Measurements from ENCODE around the gene SCN2A.
A peak's percentile ranks its signal among the peaks of the same experiment; 100 is the strongest.
"Not testable (repeated sequence)": the region's sequence is repeated elsewhere in the genome, so short reads cannot be mapped to it uniquely, and the experiment has no call there.

Gene SCN2A

GRCh38 chr2:165328272-165328671 lies 89.1 kb downstream of the SCN2A start:
- DNase-seq (ENCODE audit: low spot score), result no peak

DNA sequence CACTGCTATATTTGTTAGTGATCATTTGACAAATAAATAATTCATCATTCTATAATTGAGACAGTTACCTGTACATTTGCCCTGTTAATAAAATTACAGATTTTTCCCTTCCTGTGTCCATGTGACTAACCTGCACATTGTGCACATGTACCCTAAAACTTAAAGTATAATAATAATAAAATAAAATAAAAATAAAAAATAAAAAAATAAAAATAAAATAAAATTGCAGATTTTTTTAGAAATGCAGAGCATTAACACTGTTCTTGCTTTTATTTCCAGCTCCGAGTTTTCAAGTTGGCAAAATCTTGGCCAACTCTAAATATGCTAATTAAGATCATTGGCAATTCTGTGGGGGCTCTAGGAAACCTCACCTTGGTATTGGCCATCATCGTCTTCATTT lies 105.1 kb downstream of the SCN2A start:
- DNase-seq (ENCODE audit: low spot score), result not testable (repeated sequence)

GRCh38 chr2:165348441-165348840 lies 109.2 kb downstream of the SCN2A start:
- DNase-seq (ENCODE audit: low spot score), result no peak

GRCh38 chr2:165349181-165349580 lies 110.0 kb downstream of the SCN2A start:
- DNase-seq (ENCODE audit: low spot score), result no peak

DNA sequence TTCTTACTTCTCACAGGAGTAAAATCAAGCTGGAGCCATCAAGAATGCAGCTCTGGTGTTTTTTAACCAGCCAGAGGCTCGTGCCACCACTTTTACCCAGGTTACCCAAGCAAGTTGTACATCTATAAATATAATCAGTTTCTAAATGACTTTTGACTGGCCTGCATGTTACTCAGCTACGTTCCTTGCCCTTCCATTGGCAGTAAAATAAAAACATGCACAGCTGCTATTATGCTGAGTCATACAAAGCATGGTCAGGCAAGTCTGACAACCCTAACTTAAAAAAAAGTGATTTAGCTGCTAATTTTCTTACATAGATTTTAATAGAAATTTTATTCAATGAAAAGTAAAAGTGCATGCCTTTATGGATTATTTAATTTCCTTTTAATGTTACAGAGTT lies 118.5 kb downstream of the SCN2A start:
- no peak for DNase-seq (ENCODE audit: low spot score)

DNA sequence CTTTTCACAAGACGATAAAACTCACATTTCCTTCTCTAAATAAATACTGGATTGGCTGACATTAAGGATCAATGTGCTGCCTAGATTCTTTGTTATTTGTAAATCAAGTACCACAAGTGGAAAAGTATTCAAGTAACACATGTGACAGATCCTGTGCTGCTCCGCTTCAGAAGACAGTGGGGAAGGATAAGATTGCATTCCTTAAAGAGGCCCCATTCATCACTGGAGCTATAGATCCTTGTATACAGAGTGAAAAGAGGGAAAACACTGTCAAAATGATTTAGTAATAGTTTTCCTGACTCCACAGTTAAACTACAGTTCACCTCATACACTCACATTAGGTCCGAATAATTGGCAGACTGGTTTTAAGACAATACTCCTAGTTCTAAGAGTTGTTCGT lies 122.3 kb downstream of the SCN2A start:
- DNase-seq (ENCODE audit: low spot score), result no peak

DNA sequence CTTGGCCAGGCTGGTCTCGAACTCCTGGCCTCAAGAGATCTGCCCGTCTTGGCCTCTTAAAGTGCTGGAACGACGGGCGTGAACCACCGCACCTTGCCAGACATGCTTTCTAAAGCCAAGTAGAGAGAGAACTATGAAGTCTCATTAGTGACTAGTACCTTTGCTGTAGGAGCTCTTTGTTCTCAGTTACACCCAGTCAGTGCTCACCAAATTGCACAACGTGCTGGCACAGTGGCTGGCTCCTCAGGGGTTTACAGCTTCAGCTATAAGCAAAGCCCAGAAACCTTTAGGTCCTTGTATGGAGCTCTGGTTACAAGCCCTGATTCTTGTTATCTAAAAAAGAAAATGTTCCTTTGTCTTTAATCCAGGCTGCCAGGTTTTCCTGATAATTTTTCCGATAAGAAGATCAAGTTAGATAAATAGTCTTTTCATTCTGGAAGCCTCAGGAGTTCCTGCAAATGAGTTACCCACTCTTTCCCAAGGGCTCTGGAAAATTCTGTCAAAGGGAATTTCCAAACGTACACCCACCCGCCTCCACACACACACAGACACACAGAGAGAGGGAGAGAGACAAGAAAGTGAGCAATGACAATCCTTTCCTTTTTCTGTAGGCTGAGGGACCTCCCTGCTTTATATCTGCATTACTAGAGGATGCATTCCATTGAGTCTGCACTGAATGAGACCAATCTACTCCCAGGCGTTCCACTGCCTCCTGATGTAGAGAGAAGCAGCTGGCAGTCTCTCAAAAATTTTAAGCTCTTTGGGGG lies 130.1 kb downstream of the SCN2A start:
- no peak for DNase-seq (ENCODE audit: low spot score)

- DNase-seq (ENCODE audit: low spot score), result no peak
Observed at GRCh38 chr2:165369898-165370296, 130.7 kb downstream of the SCN2A start.

GRCh38 chr2:165371356-165371755 lies 132.1 kb downstream of the SCN2A start:
- no peak for DNase-seq (ENCODE audit: low spot score)

- no peak for DNase-seq (ENCODE audit: low spot score)
Observed at GRCh38 chr2:165373278-165374010, 134.2 kb downstream of the SCN2A start.

GRCh38 chr2:165376571-165376975 lies 137.4 kb downstream of the SCN2A start:
- no peak for DNase-seq (ENCODE audit: low spot score)

GRCh38 chr2:165382362-165382761 lies 143.1 kb downstream of the SCN2A start:
- DNase-seq (ENCODE audit: low spot score), result no peak

GRCh38 chr2:165390875-165391274 lies 151.7 kb downstream of the SCN2A start:
- no peak for DNase-seq (ENCODE audit: low spot score)

- no peak for DNase-seq (ENCODE audit: low spot score)
Observed at GRCh38 chr2:165391791-165392190, 152.6 kb downstream of the SCN2A start.

DNA sequence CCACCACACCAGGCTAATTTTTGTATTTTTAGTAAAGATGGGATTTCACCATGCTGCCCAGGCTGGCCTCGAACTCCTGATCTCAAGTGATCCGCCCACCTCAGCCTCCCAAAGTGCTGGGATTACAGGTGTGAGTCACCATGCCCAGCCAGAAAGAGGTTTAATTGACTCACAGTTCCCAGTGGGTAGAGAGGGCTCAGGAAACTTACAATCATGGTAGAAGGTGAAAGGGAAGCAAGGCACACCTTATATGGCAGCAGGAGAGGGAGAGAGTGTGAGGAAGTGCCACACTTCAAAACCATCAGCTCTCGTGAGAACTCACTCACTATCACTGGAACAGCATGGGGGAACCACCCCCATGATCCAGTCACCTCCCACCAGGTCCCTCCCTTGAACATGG lies 159.4 kb downstream of the SCN2A start:
- not testable (repeated sequence) for DNase-seq (ENCODE audit: low spot score)

DNA sequence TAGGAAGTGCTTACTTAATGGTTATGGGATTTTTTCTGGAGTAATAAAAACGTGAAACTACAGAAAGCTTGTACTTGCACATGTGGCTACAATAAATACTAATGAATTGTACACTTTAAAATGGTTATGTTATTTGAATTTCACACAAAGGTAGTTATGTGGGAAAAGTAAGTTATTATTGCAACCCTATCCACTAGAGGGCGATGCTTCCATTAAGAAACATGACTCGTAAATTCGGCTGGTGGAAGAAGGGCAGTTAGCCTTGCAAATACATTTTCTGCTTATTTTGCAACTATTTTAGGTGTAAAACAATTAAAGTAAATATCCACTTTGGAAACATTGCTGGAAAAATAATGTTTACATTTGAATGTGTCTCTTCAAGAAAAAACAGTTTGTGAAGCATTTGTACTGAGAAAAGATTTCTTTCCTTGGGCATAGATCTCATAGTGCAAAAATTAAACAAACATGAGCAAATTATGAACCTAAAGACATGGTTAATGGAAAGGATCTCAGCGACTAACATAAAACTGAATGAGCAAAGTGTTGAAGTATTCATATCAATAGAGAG lies 162.2 kb downstream of the SCN2A start:
- DNase-seq (ENCODE audit: low spot score), result peak; percentile 49

DNA sequence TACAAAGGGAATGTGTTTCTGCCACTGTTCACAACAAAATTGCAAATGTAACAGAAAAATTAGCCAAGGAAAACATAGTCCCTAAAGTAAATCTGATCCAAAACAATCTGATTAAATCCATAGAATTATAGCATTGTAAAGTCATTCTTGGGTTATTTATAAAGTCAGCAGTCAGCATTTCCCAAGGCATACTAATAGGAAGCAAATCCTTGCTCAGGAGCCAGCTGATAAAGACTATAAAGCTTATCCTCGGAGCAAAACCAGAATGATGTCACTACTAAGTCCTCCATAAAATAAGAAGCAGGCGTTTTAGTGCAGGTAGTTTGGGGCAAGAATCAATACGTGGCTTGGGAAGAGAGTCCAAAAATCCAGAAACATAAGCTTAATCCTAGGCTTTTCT lies 162.9 kb downstream of the SCN2A start:
- no peak for DNase-seq (ENCODE audit: low spot score)

DNA sequence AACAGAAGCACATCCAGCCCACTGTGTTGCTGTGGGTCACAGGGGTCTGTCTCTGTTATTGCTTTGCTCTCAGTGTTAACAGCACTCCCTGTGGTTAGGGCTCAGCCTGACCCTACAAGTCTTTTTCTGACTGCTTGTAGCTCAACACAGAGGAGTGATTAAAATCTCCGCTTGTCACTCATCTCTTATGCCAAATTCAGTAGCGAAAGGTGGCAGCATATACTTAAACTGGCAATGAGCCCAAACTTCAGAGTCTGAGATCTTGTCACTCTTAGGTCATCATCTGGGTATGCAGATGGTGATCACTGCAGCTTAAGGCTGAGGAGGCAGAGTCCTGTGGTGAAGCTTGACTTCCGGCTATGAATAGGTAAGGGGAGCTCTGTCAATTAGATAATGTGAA lies 167.0 kb downstream of the SCN2A start:
- no peak for DNase-seq (ENCODE audit: low spot score)

DNA sequence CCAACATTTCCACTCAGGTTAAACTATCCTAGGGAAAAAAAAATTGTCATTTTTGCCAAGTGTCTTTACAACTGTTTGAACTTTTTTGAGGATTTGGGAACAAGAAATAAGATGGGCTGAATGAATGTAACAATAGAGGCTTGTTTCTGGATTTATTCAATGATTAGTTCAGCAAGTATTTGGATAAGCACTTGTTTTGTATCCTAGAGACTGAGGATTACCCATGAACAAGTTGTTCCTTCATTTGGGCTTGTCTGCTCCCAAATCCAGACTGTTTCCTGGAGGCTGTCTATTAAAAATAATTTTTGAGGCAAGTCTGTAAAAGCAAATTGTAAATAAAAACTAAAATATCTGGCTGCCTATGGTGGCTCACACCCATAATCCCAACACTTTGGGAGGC lies 168.3 kb downstream of the SCN2A start:
- DNase-seq (ENCODE audit: low spot score), result no peak

DNA sequence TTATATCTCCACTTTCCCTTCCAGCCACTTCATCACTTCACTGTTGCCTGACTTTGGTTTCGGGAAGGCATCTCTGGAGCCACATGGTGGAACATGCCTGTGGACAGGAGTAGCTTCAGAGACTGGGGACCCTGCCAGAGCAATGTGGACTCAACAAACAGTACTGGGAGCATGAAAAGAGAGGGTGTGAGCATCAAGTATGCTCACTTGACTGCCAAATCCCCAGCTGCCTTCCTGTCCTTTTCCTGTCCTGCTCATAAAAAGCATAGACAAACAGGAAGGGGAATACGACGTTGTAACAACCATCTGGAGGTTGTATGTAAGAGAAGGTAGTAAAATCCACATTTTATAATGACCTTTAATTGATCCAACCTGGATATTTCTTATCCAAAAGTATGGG lies 169.0 kb downstream of the SCN2A start:
- DNase-seq (ENCODE audit: low spot score), result no peak

GRCh38 chr2:165410276-165410675 lies 171.1 kb downstream of the SCN2A start:
- no peak for DNase-seq (ENCODE audit: low spot score)

DNA sequence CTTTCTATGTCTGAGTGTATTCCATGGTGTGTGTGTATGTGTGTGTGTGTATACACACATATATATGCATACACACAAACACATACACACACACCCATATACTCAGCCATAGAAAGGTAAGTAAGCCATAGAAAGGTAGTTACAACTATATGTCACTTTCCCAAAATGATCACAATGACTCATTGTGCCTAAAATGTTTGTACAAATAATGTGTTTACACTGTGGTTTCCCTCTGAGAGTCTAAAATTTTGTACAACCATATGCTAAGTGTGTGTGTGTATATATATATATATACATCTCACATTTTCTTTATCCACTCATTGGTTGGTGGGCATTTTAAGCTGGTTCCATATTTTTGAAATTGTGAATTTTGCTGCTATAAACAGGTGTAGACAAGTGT lies 175.0 kb downstream of the SCN2A start:
- DNase-seq (ENCODE audit: low spot score), result no peak

DNA sequence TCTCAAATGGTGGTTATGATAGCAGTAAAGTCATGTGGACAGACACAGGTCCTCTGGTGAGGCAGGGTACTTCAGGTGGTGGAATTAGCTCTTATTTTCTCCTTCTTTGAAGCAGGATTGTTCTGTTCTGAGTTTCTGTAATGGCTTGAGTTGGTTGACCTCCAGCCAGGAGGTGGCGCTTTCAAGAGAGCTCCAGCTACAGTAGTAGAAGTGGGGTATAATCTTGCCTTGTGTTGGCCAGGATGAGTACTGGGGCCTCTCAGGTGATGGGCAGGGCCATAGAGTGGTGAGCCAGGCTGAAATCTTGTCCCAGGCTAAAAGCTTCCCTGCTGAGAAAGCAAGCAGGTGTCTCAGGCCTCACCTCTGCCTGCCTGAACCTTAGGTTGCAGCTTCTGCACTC lies 177.8 kb downstream of the SCN2A start:
- DNase-seq (ENCODE audit: low spot score), result no peak
